ENCODE measurements around the gene RAD51B.
"Not testable (repeated sequence)": the region's sequence is repeated elsewhere in the genome, so short reads cannot be mapped to it uniquely, and the experiment has no call there.

DNA sequence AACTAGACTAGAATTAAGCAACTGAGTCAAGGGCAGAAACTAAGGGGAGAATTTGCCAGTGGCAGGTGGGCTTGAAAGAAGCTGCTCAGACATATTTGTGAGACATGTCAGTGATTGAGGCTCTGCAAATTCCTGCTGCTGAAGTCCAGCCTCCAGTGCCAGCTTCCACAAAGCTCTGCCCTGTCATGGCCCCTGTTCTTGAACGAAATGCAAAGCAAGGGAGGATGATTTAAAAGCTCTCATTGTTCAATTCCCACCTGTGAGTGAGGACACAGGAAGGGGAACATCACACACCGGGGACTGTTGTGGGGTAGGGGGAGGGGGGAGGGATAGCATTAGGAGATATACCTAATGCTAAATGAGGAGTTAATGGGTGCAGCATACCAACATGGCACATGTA lies 439.4 kb downstream of the RAD51B start:
- TF ChIP-seq, protein P1, sequence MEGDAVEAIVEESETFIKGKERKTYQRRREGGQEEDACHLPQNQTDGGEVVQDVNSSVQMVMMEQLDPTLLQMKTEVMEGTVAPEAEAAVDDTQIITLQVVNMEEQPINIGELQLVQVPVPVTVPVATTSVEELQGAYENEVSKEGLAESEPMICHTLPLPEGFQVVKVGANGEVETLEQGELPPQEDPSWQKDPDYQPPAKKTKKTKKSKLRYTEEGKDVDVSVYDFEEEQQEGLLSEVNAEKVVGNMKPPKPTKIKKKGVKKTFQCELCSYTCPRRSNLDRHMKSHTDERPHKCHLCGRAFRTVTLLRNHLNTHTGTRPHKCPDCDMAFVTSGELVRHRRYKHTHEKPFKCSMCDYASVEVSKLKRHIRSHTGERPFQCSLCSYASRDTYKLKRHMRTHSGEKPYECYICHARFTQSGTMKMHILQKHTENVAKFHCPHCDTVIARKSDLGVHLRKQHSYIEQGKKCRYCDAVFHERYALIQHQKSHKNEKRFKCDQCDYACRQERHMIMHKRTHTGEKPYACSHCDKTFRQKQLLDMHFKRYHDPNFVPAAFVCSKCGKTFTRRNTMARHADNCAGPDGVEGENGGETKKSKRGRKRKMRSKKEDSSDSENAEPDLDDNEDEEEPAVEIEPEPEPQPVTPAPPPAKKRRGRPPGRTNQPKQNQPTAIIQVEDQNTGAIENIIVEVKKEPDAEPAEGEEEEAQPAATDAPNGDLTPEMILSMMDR (conservative IDR thresholded peaks at IDR 0.05) = not testable (repeated sequence)
- not testable (repeated sequence) for TF ChIP-seq ZFX (IDR thresholded peaks at IDR 0.05)

Data from C4-2B (cell line).